KMS-11 (cell line): ENCODE measurements around the gene SGCD.

Source experiments
- H2AFZ ChIP-seq: fragments of 200-600 bp; sonication (generic); 2 replicates; pipeline ENCODE4 v1.6.1; 2016; ENCODE audit warnings: antibody characterized with exemption, mixed run types, low read depth
- H3K27ac ChIP-seq: fragments of 200-600 bp; sonication (generic); 2 replicates; pipeline ENCODE4 v1.6.1; 2016; ENCODE audit warnings: mild to moderate bottlenecking, mixed run types
- H3K27me3 ChIP-seq: fragments of 200-600 bp; sonication (generic); 2 replicates; pipeline ENCODE4 v1.6.1; 2017; ENCODE audit warnings: mild to moderate bottlenecking, low read depth, mixed run types, moderate library complexity; ENCODE audit not compliant: insufficient read depth
- H3K36me3 ChIP-seq: fragments of 200-600 bp; sonication (generic); 2 replicates; pipeline ENCODE4 v1.6.1; 2017; ENCODE audit warnings: mild to moderate bottlenecking, mixed run types; ENCODE audit not compliant: insufficient read depth
- H3K4me1 ChIP-seq: fragments of 200-600 bp; sonication (generic); 2 replicates; pipeline ENCODE4 v1.6.1; 2016; ENCODE audit warnings: mild to moderate bottlenecking, low read depth, mixed run types; ENCODE audit not compliant: poor library complexity, severe bottlenecking
- H3K4me2 ChIP-seq: fragments of 200-600 bp; sonication (generic); 2 replicates; pipeline ENCODE4 v1.7.0; 2016; ENCODE audit warnings: mild to moderate bottlenecking, mixed run types
- H3K4me3 ChIP-seq: fragments of 200-600 bp; sonication (generic); IDR thresholded peaks from 2 replicates; pipeline ENCODE4 v1.6.1; 2017; ENCODE audit warnings: low read depth, low read length, mixed read lengths; ENCODE audit not compliant: insufficient read depth
- H3K79me2 ChIP-seq: fragments of 200-600 bp; sonication (generic); 2 replicates; pipeline ENCODE4 v1.6.1; 2016; ENCODE audit warnings: low read depth, mixed run types; ENCODE audit not compliant: insufficient read depth
- H3K9ac ChIP-seq: fragments of 200-600 bp; sonication (generic); 2 replicates; pipeline ENCODE4 v1.6.1; 2016; ENCODE audit warnings: mild to moderate bottlenecking, mixed run types
- H4K20me1 ChIP-seq: fragments of 200-600 bp; sonication (generic); 2 replicates; pipeline ENCODE4 v1.6.1; 2016; ENCODE audit warnings: mild to moderate bottlenecking, mixed run types; ENCODE audit not compliant: insufficient read depth
- CTCF ChIP-seq: fragments of 200-600 bp; sonication (generic); conservative IDR thresholded peaks from 2 replicates; pipeline ENCODE4 v1.6.1; 2017; ENCODE audit warnings: low read depth, mild to moderate bottlenecking, antibody characterized with exemption, low read length, moderate library complexity, mixed read lengths

SGCD gene

DNA sequence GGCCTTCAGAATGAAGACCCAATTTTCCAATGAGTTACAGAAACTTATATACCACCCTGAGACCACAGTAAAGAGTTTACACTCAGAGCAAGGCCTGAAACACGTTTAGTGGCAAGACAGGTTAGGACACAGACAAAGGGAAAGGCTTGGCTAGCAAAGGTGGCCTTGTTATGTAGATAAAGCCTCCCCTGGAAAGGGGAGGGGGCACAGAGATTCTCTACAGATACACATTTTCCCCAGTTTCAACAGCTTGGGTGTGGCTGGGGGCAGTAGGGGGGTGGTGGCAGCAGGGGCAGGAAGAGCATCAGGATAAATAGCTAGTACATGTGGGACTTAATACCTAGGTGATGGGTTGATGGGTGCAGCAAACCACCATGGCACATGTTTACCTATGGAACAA, 471.2 kb downstream of the SGCD start:
- TF ChIP-seq CTCF: no peak
- Histone ChIP-seq H3K27ac (no peak overlapping the region), H3K4me2 (no peak overlapping the region), H3K4me1 (no peaks in the 10 kb centered on the region), H4K20me1 (no peaks in the 10 kb centered on the region), H3K9ac (no peak overlapping the region), H3K27me3 (no peaks in the 10 kb centered on the region), H3K79me2 (no peaks in the 10 kb centered on the region), H2AFZ (no peak overlapping the region), H3K36me3 (no peaks in the 10 kb centered on the region), H3K4me3 (no peak overlapping the region)

DNA sequence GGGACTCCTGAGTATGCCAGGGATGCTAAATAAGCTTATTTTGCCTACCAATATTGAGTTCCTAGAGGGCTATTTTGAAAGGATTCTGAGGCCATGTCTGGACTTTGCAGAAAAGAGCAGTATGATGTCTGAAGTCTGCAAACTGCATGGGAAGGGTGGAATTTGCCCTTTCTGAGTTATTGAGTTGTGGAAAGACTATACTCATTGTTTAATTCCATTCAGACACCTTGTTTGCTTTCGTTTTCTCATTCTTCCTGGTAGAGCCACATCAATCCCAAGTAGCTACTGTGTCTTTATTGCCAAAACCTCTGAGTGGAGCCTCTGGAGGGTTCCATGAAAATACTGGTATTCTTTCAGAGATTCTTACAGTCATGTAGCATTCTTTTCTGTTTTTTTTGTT, 472.2 kb downstream of the SGCD start:
- H3K4me1 ChIP-seq: no peaks in the 10 kb centered on the region
- no peak overlapping the region for H3K27ac ChIP-seq
- no peak overlapping the region for H3K4me3 ChIP-seq
- no peaks in the 10 kb centered on the region for H3K36me3 ChIP-seq
- H3K4me2 ChIP-seq: no peak overlapping the region
- no peak overlapping the region for H2AFZ ChIP-seq
- H3K9ac ChIP-seq: no peak overlapping the region
- H3K79me2 ChIP-seq: no peaks in the 10 kb centered on the region
- no peaks in the 10 kb centered on the region for H3K27me3 ChIP-seq
- no peaks in the 10 kb centered on the region for H4K20me1 ChIP-seq
- TF ChIP-seq CTCF: no peak

- TF ChIP-seq CTCF: no peak
- Histone ChIP-seq H3K79me2 (no peaks in the 10 kb centered on the region), H4K20me1 (no peaks in the 10 kb centered on the region), H3K27me3 (no peaks in the 10 kb centered on the region), H3K9ac (no peak overlapping the region), H3K36me3 (no peaks in the 10 kb centered on the region), H3K27ac (no peak overlapping the region), H3K4me2 (no peak overlapping the region), H2AFZ (no peak overlapping the region), H3K4me3 (no peak overlapping the region), H3K4me1 (no peaks in the 10 kb centered on the region)
Measured at GRCh38 chr5:156800929-156801328, 474.0 kb downstream of the SGCD start.

DNA sequence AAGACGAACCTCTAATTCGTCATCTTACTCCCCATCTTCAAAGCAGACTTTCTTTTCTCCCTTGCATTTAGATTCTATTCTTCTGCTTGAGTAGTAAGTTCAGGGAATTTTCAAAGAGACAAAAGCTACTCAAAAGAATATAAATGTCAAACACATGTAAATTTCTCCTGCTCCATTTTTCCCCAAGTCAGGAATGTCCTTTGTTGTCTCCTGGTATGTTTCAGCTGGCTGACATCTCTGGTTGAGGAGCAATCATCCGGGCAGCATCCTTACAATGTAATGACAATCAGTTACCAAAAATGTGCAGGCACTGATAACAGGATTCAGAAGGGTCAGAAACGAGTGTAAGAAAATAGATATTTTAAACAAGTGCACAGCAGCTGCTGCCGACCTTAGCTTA, 475.5 kb downstream of the SGCD start:
- Histone ChIP-seq H3K27ac (no peak overlapping the region), H3K36me3 (no peaks in the 10 kb centered on the region), H2AFZ (no peak overlapping the region), H3K27me3 (no peaks in the 10 kb centered on the region), H3K4me1 (no peaks in the 10 kb centered on the region), H3K79me2 (no peaks in the 10 kb centered on the region), H4K20me1 (no peaks in the 10 kb centered on the region), H3K9ac (no peak overlapping the region), H3K4me2 (no peak overlapping the region), H3K4me3 (no peak overlapping the region)
- no peak for TF ChIP-seq CTCF

- TF ChIP-seq CTCF: no peak
- Histone ChIP-seq H2AFZ (no peak overlapping the region), H3K27me3 (no peaks in the 10 kb centered on the region), H3K4me2 (no peak overlapping the region), H3K36me3 (no peaks in the 10 kb centered on the region), H3K4me3 (no peak overlapping the region), H3K4me1 (no peaks in the 10 kb centered on the region), H3K27ac (no peak overlapping the region), H3K9ac (no peak overlapping the region), H4K20me1 (no peaks in the 10 kb centered on the region), H3K79me2 (no peaks in the 10 kb centered on the region)
Measured at GRCh38 chr5:156803404-156803803, 476.4 kb downstream of the SGCD start.
